Gastroesophageal sphincter (tissue), 3 donors: ENCODE measurements around the gene GAPT.

ENCODE experiments used
- EP300 ChIP-seq: sonication (generic); formaldehyde crosslinking; IDR thresholded peaks from one replicate; pipeline ENCODE4 v1.6.1; 2017; ENCODE audit warnings: antibody characterized with exemption, mild to moderate bottlenecking
- POLR2A ChIP-seq, 2 donors: fragments of 450-650 bp; IDR thresholded peaks; one replicate each; pipeline ENCODE4 v1.6.1; 2017; ENCODE audit warnings: antibody characterized with exemption in 2 of 2, mild to moderate bottlenecking in 2 of 2, moderate library complexity in 1 of 2
- POLR2AphosphoS5 ChIP-seq: sonication (generic); formaldehyde crosslinking; IDR thresholded peaks from one replicate; pipeline ENCODE4 v1.6.1; 2017; ENCODE audit warnings: antibody characterized with exemption
- TF ChIP-seq, protein P1 (sequence below), 4 experiments: fragments of 200-600 bp in 2 of 4; fragments of 450-650 bp in 2 of 4; sonication (generic) in 1 of 4; IDR thresholded peaks; one replicate each; pipeline ENCODE4 v1.5.1; 2017 to 2019; ENCODE audit warnings: antibody characterized with exemption in 4 of 4, mild to moderate bottlenecking in 2 of 4, moderate library complexity in 2 of 4

DNA sequence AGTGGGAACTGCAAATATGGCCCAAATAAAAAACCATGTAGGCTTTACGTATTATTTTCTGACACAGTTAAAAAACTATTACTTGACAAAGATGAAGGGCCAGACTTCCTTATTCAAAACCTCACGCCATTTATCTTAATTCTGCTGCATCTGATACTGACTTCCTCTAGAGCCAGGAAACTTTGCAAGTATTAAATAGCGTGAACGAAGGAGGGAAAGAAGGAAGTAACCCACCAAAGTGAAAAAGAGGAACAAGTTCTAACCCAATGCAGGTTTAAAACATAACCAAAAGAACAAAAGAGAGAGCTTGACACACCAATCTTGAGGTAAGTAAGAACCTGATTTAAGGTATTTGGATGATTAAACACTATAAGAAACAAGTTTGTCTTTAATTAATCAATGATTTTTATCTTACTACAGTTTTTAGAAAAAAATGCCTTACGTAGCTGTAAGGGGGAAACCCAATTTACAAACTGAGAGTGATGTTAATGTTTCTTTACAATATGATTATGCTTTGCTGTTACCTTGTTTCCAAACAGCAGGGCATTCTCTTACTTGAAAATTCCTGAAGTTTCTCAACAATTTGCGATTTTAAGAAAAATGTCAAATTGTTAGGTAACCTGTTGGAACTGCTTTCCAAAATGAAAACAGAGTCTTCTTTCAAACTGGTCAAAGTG, at the start of gene GAPT:
- TF ChIP-seq POLR2AphosphoS5 = no peak
- TF ChIP-seq, protein P1, sequence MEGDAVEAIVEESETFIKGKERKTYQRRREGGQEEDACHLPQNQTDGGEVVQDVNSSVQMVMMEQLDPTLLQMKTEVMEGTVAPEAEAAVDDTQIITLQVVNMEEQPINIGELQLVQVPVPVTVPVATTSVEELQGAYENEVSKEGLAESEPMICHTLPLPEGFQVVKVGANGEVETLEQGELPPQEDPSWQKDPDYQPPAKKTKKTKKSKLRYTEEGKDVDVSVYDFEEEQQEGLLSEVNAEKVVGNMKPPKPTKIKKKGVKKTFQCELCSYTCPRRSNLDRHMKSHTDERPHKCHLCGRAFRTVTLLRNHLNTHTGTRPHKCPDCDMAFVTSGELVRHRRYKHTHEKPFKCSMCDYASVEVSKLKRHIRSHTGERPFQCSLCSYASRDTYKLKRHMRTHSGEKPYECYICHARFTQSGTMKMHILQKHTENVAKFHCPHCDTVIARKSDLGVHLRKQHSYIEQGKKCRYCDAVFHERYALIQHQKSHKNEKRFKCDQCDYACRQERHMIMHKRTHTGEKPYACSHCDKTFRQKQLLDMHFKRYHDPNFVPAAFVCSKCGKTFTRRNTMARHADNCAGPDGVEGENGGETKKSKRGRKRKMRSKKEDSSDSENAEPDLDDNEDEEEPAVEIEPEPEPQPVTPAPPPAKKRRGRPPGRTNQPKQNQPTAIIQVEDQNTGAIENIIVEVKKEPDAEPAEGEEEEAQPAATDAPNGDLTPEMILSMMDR (IDR thresholded peaks at IDR 0.05) = no peak
- TF ChIP-seq EP300 = no peak
- no peak for TF ChIP-seq POLR2A (IDR thresholded peaks at IDR 0.05)
